ENCODE results near the gene STAT2.
"Not testable (repeated sequence)": the region's sequence is repeated elsewhere in the genome, so short reads cannot be mapped to it uniquely, and the experiment has no call there.

The STAT2 gene

DNA sequence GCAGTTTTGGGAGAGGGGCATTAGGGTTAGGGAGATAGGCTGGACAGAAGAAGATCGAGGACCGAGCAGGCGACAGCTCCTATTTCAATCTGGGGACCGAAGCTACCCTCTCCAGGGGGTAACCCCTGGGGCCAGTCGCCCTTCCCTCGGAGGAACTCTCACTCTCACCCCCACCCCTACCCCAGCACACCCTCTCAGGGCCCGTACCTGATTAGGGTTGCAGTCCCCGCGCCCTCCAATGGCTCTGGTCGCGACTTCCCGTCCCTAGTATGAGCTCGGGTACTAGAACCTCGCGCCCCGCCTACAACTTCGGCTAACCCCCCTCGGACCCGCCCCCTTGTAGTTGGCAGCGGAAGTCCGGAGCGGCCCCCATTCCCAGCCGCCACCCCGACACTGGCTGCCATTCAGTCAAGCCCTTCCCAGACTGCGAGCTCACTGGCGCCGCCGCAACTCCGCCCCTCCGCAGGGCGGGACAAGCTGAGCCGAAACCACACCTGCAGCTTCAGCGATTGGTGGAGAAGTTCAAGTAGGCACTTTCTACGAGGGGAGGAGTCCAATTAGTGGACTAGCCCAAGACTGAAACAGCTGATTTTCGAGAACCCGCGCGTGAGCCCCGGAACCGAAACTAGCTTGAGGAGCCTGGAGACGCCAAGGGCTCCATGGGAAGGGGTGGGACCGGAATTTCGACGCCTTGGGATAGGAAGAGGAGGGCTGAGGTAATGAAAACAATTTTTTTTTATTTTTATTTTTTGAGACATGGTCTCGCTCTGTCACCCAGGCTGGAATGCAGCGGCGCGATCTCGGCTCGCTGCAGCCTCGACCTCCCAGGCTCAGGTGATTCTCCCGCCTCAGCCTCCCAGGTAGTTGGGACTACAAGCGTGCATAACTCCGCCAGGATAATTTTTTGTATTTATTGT, at the start of gene STAT2:
STAT2 (minus strand) TSS at position 257 of the 917 bp plus-strand sequence. CDS start 3,536 bp downstream, outside the sequence.
- Histone ChIP-seq H3K9ac (ENCODE audit: low read length) (peak within 1 kb of the TSS; percentile 59), H3K4me1 (ENCODE audit: control insufficient read depth, insufficient read depth, low read length) (no peaks in the 10 kb centered on the region), H3K9me3 (ENCODE audit: control insufficient read depth, insufficient read depth, low read depth, low read length) (no peaks in the 10 kb centered on the region), H3K36me3 (ENCODE audit: control insufficient read depth, insufficient read depth, low read length) (peaks cover 13% of the 10 kb centered on the region), H3K4me3 (ENCODE audit: low read depth, low read length) (peak within 1 kb of the TSS; percentile 80), H3K27ac (ENCODE audit: low read depth, low read length) (peak within 1 kb of the TSS; percentile 13; the same call in 1 of the 2 replicates), H3K27me3 (ENCODE audit: control insufficient read depth, insufficient read depth, low read length) (no peaks in the 10 kb centered on the region; the same call in 1 of the 2 replicates)

DNA sequence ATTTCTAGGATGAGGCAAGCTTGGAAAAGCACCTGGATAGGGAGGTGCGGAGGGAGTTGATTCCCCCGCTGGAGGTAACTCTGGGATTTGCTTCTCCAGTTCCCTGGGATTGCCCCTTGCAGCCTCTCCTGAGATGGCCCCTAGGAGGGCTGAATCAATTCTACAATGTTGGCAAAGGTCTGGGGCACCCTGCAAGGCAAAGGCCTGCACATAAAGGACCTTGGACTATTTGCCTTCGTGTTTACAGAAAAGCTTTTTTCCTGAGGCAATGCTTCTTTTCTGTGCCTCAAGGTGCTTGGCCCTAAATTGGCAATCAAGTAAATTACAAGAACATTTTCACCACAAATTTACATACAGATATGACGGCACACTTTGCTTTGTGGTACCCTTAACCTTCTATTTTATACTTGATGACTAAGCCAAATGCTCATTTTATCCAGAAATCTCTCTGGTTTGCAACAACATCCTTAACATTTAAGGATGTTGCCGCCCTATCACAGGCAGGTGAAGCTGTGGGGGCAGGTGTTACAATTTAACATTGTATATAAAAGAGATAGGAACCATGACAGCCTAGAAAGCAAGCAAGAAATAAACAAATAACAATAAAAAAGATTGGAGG, 49.0 kb upstream of the STAT2 start:
- Histone ChIP-seq H3K27ac (ENCODE audit: low read depth, low read length) (no peak overlapping the region), H3K27me3 (ENCODE audit: control insufficient read depth, insufficient read depth, low read length) (no peaks in the 10 kb centered on the region), H3K4me3 (ENCODE audit: low read depth, low read length) (no peak overlapping the region), H3K4me1 (ENCODE audit: control insufficient read depth, insufficient read depth, low read length) (no peaks in the 10 kb centered on the region), H3K36me3 (ENCODE audit: control insufficient read depth, insufficient read depth, low read length) (peaks cover 11% of the 10 kb centered on the region), H3K9me3 (ENCODE audit: control insufficient read depth, insufficient read depth, low read depth, low read length) (no peaks in the 10 kb centered on the region), H3K9ac (ENCODE audit: low read length) (no peak overlapping the region)

- not testable (repeated sequence) for H3K4me3 ChIP-seq (ENCODE audit: low read depth, low read length); H3K36me3 ChIP-seq (ENCODE audit: control insufficient read depth, insufficient read depth, low read length); H3K9ac ChIP-seq (ENCODE audit: low read length); H3K4me1 ChIP-seq (ENCODE audit: control insufficient read depth, insufficient read depth, low read length); H3K27ac ChIP-seq (ENCODE audit: low read depth, low read length); H3K9me3 ChIP-seq (ENCODE audit: control insufficient read depth, insufficient read depth, low read depth, low read length); H3K27me3 ChIP-seq (ENCODE audit: control insufficient read depth, insufficient read depth, low read length)
These were observed 44.3 kb upstream of the STAT2 start for GRCh38 chr12:56404227-56404626.

GRCh38 chr12:56401612-56402011, 41.7 kb upstream of the STAT2 start:
- not testable (repeated sequence) for H3K4me1 ChIP-seq (ENCODE audit: control insufficient read depth, insufficient read depth, low read length); H3K9ac ChIP-seq (ENCODE audit: low read length); H3K4me3 ChIP-seq (ENCODE audit: low read depth, low read length); H3K27me3 ChIP-seq (ENCODE audit: control insufficient read depth, insufficient read depth, low read length); H3K27ac ChIP-seq (ENCODE audit: low read depth, low read length); H3K36me3 ChIP-seq (ENCODE audit: control insufficient read depth, insufficient read depth, low read length)
- H3K9me3 ChIP-seq (ENCODE audit: control insufficient read depth, insufficient read depth, low read depth, low read length), result peaks cover 16% of the 10 kb centered on the region

GRCh38 chr12:56401125-56401524, 41.2 kb upstream of the STAT2 start:
- not testable (repeated sequence) for H3K4me3 ChIP-seq (ENCODE audit: low read depth, low read length); H3K27ac ChIP-seq (ENCODE audit: low read depth, low read length); H3K36me3 ChIP-seq (ENCODE audit: control insufficient read depth, insufficient read depth, low read length); H3K4me1 ChIP-seq (ENCODE audit: control insufficient read depth, insufficient read depth, low read length); H3K9ac ChIP-seq (ENCODE audit: low read length); H3K27me3 ChIP-seq (ENCODE audit: control insufficient read depth, insufficient read depth, low read length)
- H3K9me3 ChIP-seq (ENCODE audit: control insufficient read depth, insufficient read depth, low read depth, low read length), result peaks cover 16% of the 10 kb centered on the region

GRCh38 chr12:56399466-56399865, 39.6 kb upstream of the STAT2 start:
- not testable (repeated sequence) for H3K9ac ChIP-seq (ENCODE audit: low read length); H3K4me3 ChIP-seq (ENCODE audit: low read depth, low read length); H3K4me1 ChIP-seq (ENCODE audit: control insufficient read depth, insufficient read depth, low read length); H3K27me3 ChIP-seq (ENCODE audit: control insufficient read depth, insufficient read depth, low read length); H3K27ac ChIP-seq (ENCODE audit: low read depth, low read length); H3K36me3 ChIP-seq (ENCODE audit: control insufficient read depth, insufficient read depth, low read length)
- H3K9me3 ChIP-seq (ENCODE audit: control insufficient read depth, insufficient read depth, low read depth, low read length), result peaks cover 16% of the 10 kb centered on the region

DNA sequence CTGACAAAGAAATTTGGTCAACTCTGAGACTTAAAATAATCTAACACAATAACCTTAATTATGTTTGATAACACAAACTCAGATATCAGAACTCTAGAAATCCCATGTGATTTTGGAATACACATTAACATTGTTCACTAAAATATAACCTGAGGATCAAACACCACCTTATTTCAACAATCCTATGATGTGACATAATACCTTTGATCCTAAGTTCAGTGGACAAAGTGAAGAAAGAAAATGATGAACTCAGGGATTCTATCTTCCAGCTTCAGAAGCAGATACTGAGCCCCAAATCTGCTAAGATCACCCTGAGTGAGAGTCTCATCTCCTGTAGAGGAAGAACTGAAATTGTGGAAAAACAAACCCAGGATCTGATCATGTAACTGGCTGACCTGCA, 38.4 kb upstream of the STAT2 start:
- no peak overlapping the region for H3K9ac ChIP-seq (ENCODE audit: low read length)
- peaks cover 16% of the 10 kb centered on the region for H3K9me3 ChIP-seq (ENCODE audit: control insufficient read depth, insufficient read depth, low read depth, low read length)
- no peaks in the 10 kb centered on the region for H3K27me3 ChIP-seq (ENCODE audit: control insufficient read depth, insufficient read depth, low read length)
- no peak overlapping the region for H3K4me3 ChIP-seq (ENCODE audit: low read depth, low read length)
- H3K4me1 ChIP-seq (ENCODE audit: control insufficient read depth, insufficient read depth, low read length), result no peaks in the 10 kb centered on the region
- no peaks in the 10 kb centered on the region for H3K36me3 ChIP-seq (ENCODE audit: control insufficient read depth, insufficient read depth, low read length)
- no peak overlapping the region for H3K27ac ChIP-seq (ENCODE audit: low read depth, low read length)

- no peak overlapping the region for H3K27ac ChIP-seq (ENCODE audit: low read depth, low read length)
- peaks cover 2% of the 10 kb centered on the region; the same call in 1 of the 2 replicates for H3K4me1 ChIP-seq (ENCODE audit: control insufficient read depth, insufficient read depth, low read length)
- H3K9ac ChIP-seq (ENCODE audit: low read length), result no peak overlapping the region
- no peaks in the 10 kb centered on the region for H3K27me3 ChIP-seq (ENCODE audit: control insufficient read depth, insufficient read depth, low read length)
- no peaks in the 10 kb centered on the region for H3K36me3 ChIP-seq (ENCODE audit: control insufficient read depth, insufficient read depth, low read length)
- H3K4me3 ChIP-seq (ENCODE audit: low read depth, low read length), result no peak overlapping the region
- H3K9me3 ChIP-seq (ENCODE audit: control insufficient read depth, insufficient read depth, low read depth, low read length), result peaks cover under 1% of the 10 kb centered on the region; the same call in 1 of the 2 replicates
These were observed 32.4 kb upstream of the STAT2 start for GRCh38 chr12:56392331-56392730.

DNA sequence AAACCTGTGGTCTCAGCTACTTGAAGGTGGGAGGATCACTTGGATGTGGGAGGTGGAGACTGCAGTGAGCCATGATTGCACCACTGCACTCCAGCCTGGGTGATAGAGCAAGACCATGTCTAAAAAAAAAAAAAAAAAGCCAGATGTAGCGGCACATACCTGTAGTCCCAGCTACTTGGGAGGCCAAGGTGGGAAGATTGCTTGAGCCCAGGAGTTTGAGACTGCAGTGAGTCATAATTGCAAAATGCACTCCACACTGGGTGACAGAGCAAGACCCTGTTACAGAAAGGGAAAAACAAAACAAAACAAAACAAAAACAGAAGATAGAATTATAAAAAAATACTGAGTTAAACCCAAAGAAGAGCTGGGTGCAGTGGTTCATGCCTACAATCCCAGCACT, 31.8 kb upstream of the STAT2 start:
- Histone ChIP-seq H3K27me3 (ENCODE audit: control insufficient read depth, insufficient read depth, low read length) (no peaks in the 10 kb centered on the region), H3K4me3 (ENCODE audit: low read depth, low read length) (no peak overlapping the region), H3K9ac (ENCODE audit: low read length) (no peak overlapping the region), H3K4me1 (ENCODE audit: control insufficient read depth, insufficient read depth, low read length) (peaks cover 6% of the 10 kb centered on the region; the same call in 1 of the 2 replicates), H3K9me3 (ENCODE audit: control insufficient read depth, insufficient read depth, low read depth, low read length) (no peaks in the 10 kb centered on the region; the same call in 1 of the 2 replicates), H3K27ac (ENCODE audit: low read depth, low read length) (no peak overlapping the region), H3K36me3 (ENCODE audit: control insufficient read depth, insufficient read depth, low read length) (no peaks in the 10 kb centered on the region)

DNA sequence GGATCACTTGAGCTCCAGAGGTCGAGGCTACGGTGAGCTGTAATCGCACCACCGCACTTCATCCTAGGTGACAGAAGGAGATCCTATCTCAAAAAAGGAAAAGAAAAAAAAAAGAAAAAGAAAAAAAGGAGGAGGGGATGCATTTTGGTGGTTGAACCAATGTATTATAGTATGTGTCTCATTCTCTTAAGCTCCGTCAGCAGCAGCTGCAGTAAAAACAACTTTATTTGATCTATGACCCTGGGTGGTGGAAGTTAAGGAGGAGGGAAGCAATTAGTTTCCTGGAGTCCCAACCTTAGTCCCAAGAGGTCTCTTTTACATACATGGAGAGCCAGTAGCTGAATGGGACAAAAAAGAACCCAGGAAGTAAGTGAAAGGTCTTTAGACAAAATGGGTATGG, 29.5 kb upstream of the STAT2 start:
- Histone ChIP-seq H3K27ac (ENCODE audit: low read depth, low read length) (no peak overlapping the region), H3K4me3 (ENCODE audit: low read depth, low read length) (no peak overlapping the region), H3K27me3 (ENCODE audit: control insufficient read depth, insufficient read depth, low read length) (no peaks in the 10 kb centered on the region), H3K9me3 (ENCODE audit: control insufficient read depth, insufficient read depth, low read depth, low read length) (no peaks in the 10 kb centered on the region; the same call in 1 of the 2 replicates), H3K9ac (ENCODE audit: low read length) (no peak overlapping the region), H3K36me3 (ENCODE audit: control insufficient read depth, insufficient read depth, low read length) (no peaks in the 10 kb centered on the region), H3K4me1 (ENCODE audit: control insufficient read depth, insufficient read depth, low read length) (peaks cover 6% of the 10 kb centered on the region; the same call in 1 of the 2 replicates)

- Histone ChIP-seq H3K4me1 (ENCODE audit: control insufficient read depth, insufficient read depth, low read length) (peaks cover 6% of the 10 kb centered on the region; the same call in 1 of the 2 replicates), H3K9ac (ENCODE audit: low read length) (no peak overlapping the region), H3K9me3 (ENCODE audit: control insufficient read depth, insufficient read depth, low read depth, low read length) (no peaks in the 10 kb centered on the region), H3K27me3 (ENCODE audit: control insufficient read depth, insufficient read depth, low read length) (no peaks in the 10 kb centered on the region), H3K4me3 (ENCODE audit: low read depth, low read length) (no peak overlapping the region), H3K27ac (ENCODE audit: low read depth, low read length) (no peak overlapping the region), H3K36me3 (ENCODE audit: control insufficient read depth, insufficient read depth, low read length) (no peaks in the 10 kb centered on the region)
These were observed 27.3 kb upstream of the STAT2 start for GRCh38 chr12:56387152-56387736.

Data from HUES6 (cell line).